D721Med (cell line): ENCODE results near the gene ARID4B.
"Not testable (repeated sequence)": the region's sequence is repeated elsewhere in the genome, so short reads cannot be mapped to it uniquely, and the experiment has no call there.

Experiments used
- DNase-seq: peaks from one replicate; pipeline ENCODE4 v3.0.0; 2011; ENCODE audit warnings: low spot score; ENCODE audit not compliant: insufficient read length
- FAIRE-seq: peaks from 2 replicates; lab custom pipeline; 2011; peaks lifted over from hg19 to GRCh38; lab: Jason Lieb, UNC
- CTCF ChIP-seq: IDR thresholded peaks from 2 replicates; pipeline ENCODE4 v1.5.1; 2012; ENCODE audit warnings: mild to moderate bottlenecking, control low read depth; ENCODE audit not compliant: insufficient read depth; ENCODE audit errors: missing control alignments

Gene ARID4B

GRCh38 chr1:235278915-235279292, 49.1 kb downstream of the ARID4B start:
- TF ChIP-seq CTCF, result no peak
- DNase-seq (no peak), FAIRE-seq (no peak)

DNA sequence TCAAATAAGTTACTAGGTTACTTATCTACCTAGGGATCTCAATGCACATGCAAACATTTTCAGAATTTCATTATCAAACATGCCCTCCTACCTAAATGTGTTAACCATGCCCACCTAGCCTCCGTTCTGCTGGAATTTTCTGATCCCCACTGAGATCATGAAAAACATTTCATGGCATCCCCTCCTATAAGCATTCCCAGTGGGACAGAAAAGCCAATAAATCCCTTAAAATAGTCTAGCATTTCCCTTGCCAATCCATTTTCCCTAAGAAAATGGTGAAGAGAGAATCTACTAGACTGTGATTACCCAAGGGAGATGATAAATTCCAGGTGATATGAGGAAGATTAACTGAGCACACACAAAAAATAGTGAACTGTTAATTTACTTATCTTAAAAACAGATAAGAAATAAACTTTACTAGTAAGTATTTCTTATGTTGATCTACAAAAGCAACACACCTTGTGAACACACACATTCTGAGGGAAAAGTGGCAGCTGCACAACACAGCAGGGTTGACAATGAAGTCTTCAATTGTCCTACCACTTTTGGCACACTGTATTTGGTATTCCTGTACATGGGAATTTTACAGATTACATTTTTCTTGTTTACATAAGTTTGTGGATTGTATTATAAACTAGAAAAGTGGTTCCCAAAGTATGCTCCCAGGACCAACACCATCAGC, 49.6 kb downstream of the ARID4B start:
- no peak for TF ChIP-seq CTCF
- DNase-seq (no peak), FAIRE-seq (peak; percentile 66)

GRCh38 chr1:235277709-235278108, 50.3 kb downstream of the ARID4B start:
- no peak for TF ChIP-seq CTCF
- no peak for DNase-seq
- peak; percentile 11 for FAIRE-seq

- DNase-seq, result no peak
- FAIRE-seq, result no peak
- no peak for TF ChIP-seq CTCF
Observed at GRCh38 chr1:235275836-235276235, 52.1 kb downstream of the ARID4B start.

GRCh38 chr1:235275223-235275622, 52.8 kb downstream of the ARID4B start:
- no peak for FAIRE-seq
- DNase-seq, result no peak

DNA sequence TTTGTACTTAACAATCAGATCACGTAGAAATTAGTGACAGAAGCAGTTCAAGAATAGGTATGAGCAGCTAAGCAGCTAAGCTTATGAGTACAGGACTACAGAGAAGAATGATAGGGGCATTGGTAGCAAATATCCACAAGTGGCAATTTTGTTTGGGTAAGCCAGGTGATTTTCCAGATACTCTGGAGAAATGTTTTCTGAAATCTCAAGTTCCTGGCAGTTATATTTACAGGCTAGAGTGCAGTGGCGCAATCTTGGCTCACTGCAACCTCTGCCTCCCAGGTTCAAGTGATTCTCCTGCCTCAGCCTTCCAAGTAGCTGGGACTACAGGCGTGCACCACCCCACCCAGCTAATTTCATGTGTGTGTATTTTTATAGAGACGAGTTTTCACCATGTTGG, 55.1 kb downstream of the ARID4B start:
- TF ChIP-seq CTCF, result no peak
- no peak for FAIRE-seq
- no peak for DNase-seq

More at GRCh38 chr1:235275223-235275622, 52.8 kb downstream of the ARID4B start:
- TF ChIP-seq CTCF, result no peak

DNA sequence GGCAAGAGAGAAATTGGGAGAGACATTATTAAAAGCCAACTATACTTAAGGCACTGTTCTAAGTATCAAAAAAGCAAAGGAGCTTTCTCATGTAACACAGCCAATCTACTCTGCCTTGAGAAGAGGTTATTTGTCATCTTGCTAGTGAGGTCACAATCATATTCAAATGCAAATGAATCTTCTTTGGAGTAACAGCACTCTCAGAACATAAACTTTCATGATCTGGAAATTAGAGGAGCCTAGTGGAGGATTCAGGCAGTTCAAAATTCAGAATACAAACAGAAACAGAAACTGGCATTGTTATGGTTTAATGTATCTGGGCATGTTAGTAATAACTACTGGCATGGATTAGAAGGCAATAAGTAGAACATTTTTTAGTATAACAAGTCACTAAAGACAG, 57.4 kb downstream of the ARID4B start:
- TF ChIP-seq CTCF, result no peak
- FAIRE-seq (peak; percentile 82), DNase-seq (no peak)

DNA sequence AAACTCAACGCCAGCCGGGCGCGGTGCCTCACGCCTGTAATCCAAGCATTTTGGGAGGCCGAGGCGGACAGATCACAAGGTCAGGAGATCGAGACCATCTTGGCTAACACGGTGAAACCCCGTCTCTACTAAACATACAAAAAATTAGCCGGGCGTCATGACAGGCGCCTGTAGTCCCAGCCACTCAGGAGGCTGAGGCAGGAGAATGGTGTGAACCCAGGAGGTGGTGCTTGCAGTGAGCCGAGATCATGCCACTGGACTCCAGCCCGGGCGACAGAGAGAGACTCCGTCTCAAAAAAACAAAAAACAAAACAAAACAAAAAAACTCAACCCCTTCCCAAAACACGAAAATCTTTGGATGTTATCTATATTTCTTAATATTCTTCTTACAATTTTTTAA, 58.0 kb downstream of the ARID4B start:
- not testable (repeated sequence) for DNase-seq, FAIRE-seq
